Suprapubic skin (tissue), 4 donors: Measurements from ENCODE around the gene ECM1. TPM values are rescaled to one million over a fixed set of nuclear protein-coding genes. Genes with fewer than 3 reads are reported as not detected.

Experiments
- DNase-seq, 2 donors: peaks; one replicate each; pipeline ENCODE4 v3.0.0-alpha.2; 2019; ENCODE audit warnings: low spot score in 2 of 2
- H3K27ac ChIP-seq: fragments of 200-600 bp; sonication (generic); one replicate; pipeline ENCODE4 v1.5.1; 2019
- H3K27me3 ChIP-seq: fragments of 200-600 bp; sonication (generic); one replicate; pipeline ENCODE4 v1.5.1; 2019
- H3K36me3 ChIP-seq: fragments of 200-600 bp; sonication (generic); one replicate; pipeline ENCODE4 v1.5.1; 2019
- H3K4me1 ChIP-seq: fragments of 200-600 bp; sonication (generic); one replicate; pipeline ENCODE4 v1.5.1; 2019
- H3K4me3 ChIP-seq: fragments of 200-600 bp; sonication (generic); one replicate; pipeline ENCODE4 v1.5.1; 2019; ENCODE audit warnings: mild to moderate bottlenecking
- H3K9me3 ChIP-seq: fragments of 200-600 bp; sonication (generic); one replicate; pipeline ENCODE4 v1.5.1; 2019
- CTCF ChIP-seq, 2 donors: fragments of 200-600 bp in 1 of 2; fragments of 450-650 bp in 1 of 2; sonication (generic) in 1 of 2; IDR thresholded peaks; one replicate each; pipeline ENCODE4 v1.5.1; 2016 to 2019; ENCODE audit warnings: antibody characterized with exemption in 2 of 2, mild to moderate bottlenecking in 1 of 2, moderate library complexity in 1 of 2
- EP300 ChIP-seq: sonication (generic); formaldehyde crosslinking; IDR thresholded peaks from one replicate; pipeline ENCODE4 v1.6.1; 2017; ENCODE audit warnings: antibody characterized with exemption
- POLR2A ChIP-seq, 2 donors: fragments of 450-650 bp; IDR thresholded peaks; one replicate each; pipeline ENCODE4 v1.6.1; 2017; ENCODE audit warnings: antibody characterized with exemption in 2 of 2, mild to moderate bottlenecking in 2 of 2, moderate library complexity in 2 of 2
- POLR2AphosphoS5 ChIP-seq, 3 donors: sonication (generic); formaldehyde crosslinking; IDR thresholded peaks; one replicate each; pipeline ENCODE4 v1.6.1; 2017; ENCODE audit warnings: antibody characterized with exemption in 3 of 3
- WGBS: methylation state at CpG from one replicate; pipeline ENCODE4 v1.1.5; 2018; 5-methylcytosine and 5-hydroxymethylcytosine counted together
- total RNA-seq, 4 donors: library from RNA; depleted of rRNA; stranded (reverse); fragments of >200 nt; gene quantifications; one replicate each; pipeline ENCODE4 v1.1.0, GENCODE V29; 2016

The ECM1 gene
- total RNA-seq, 4 donors from 2014 or later, result 20.8 to 60.7 (median 44.1) TPM

- H3K36me3 ChIP-seq, result peaks cover 24% of the 10 kb centered on the region
- no peaks in the 10 kb centered on the region for H3K27me3 ChIP-seq
- no peak for DNase-seq
- peak overlapping the region; percentile 88 for H3K27ac ChIP-seq
- no peaks in the 10 kb centered on the region for H3K9me3 ChIP-seq
- peaks cover 57% of the 10 kb centered on the region for H3K4me1 ChIP-seq
- WGBS, result 50% methylated on average over 1 of the region's 1 CpG
- no peak overlapping the region for H3K4me3 ChIP-seq
- TF ChIP-seq CTCF (IDR thresholded peaks at IDR 0.05), result no peak
- no peak for TF ChIP-seq EP300
- TF ChIP-seq POLR2A (IDR thresholded peaks at IDR 0.05), result no peak
- no peak for TF ChIP-seq POLR2AphosphoS5 (IDR thresholded peaks at IDR 0.05)
Observed at GRCh38 chr1:150551784-150552127, 43.8 kb downstream of the ECM1 start.

- Histone ChIP-seq H3K4me1 (peaks cover 57% of the 10 kb centered on the region), H3K27ac (peak overlapping the region; percentile 88), H3K9me3 (no peaks in the 10 kb centered on the region), H3K4me3 (no peak overlapping the region), H3K27me3 (no peaks in the 10 kb centered on the region), H3K36me3 (peaks cover 30% of the 10 kb centered on the region)
- TF ChIP-seq CTCF (IDR thresholded peaks at IDR 0.05) (no peak), POLR2AphosphoS5 (IDR thresholded peaks at IDR 0.05) (peak in 2 of 3 donors; percentile 26 to 39), EP300 (no peak), POLR2A (IDR thresholded peaks at IDR 0.05) (peak in 1 of 2 donors; percentile 12)
- peak; percentile 96 for DNase-seq
- WGBS, result 26% methylated on average over 12 of the region's 13 CpGs
Observed at GRCh38 chr1:150552128-150552910, 44.4 kb downstream of the ECM1 start.

GRCh38 chr1:150552911-150553289 is 45.0 kb downstream of the ECM1 start:
- no peak overlapping the region for H3K4me3 ChIP-seq
- H3K36me3 ChIP-seq, result peaks cover 32% of the 10 kb centered on the region
- no peak for DNase-seq
- peak overlapping the region; percentile 67 for H3K27ac ChIP-seq
- H3K27me3 ChIP-seq, result no peaks in the 10 kb centered on the region
- H3K9me3 ChIP-seq, result no peaks in the 10 kb centered on the region
- WGBS, result 74% methylated on average over 11 of the region's 12 CpGs
- H3K4me1 ChIP-seq, result peaks cover 60% of the 10 kb centered on the region
- TF ChIP-seq EP300 (no peak), POLR2AphosphoS5 (IDR thresholded peaks at IDR 0.05) (no peak), CTCF (IDR thresholded peaks at IDR 0.05) (no peak), POLR2A (IDR thresholded peaks at IDR 0.05) (no peak)

GRCh38 chr1:150553392-150554085 is 45.6 kb downstream of the ECM1 start:
- Histone ChIP-seq H3K4me1 (peaks cover 63% of the 10 kb centered on the region), H3K36me3 (peaks cover 32% of the 10 kb centered on the region), H3K9me3 (no peaks in the 10 kb centered on the region), H3K4me3 (no peak overlapping the region), H3K27ac (peak overlapping the region; percentile 67), H3K27me3 (no peaks in the 10 kb centered on the region)
- no peak for TF ChIP-seq POLR2A (IDR thresholded peaks at IDR 0.05)
- TF ChIP-seq POLR2AphosphoS5 (IDR thresholded peaks at IDR 0.05), result no peak
- no peak for TF ChIP-seq EP300
- no peak for TF ChIP-seq CTCF (IDR thresholded peaks at IDR 0.05)
- DNase-seq, result no peak
- 73% methylated on average over 2 of the region's 23 CpGs for WGBS

GRCh38 chr1:150554086-150554452 is 46.2 kb downstream of the ECM1 start:
- peak overlapping the region; percentile 14 for H3K27ac ChIP-seq
- no peaks in the 10 kb centered on the region for H3K27me3 ChIP-seq
- 94% methylated on average over 5 of the region's 8 CpGs for WGBS
- DNase-seq, result no peak
- peaks cover 32% of the 10 kb centered on the region for H3K36me3 ChIP-seq
- peaks cover 65% of the 10 kb centered on the region for H3K4me1 ChIP-seq
- TF ChIP-seq CTCF (IDR thresholded peaks at IDR 0.05), result no peak
- no peak for TF ChIP-seq POLR2AphosphoS5 (IDR thresholded peaks at IDR 0.05)
- TF ChIP-seq POLR2A (IDR thresholded peaks at IDR 0.05), result no peak
- TF ChIP-seq EP300, result no peak
- H3K9me3 ChIP-seq, result no peaks in the 10 kb centered on the region
- no peak overlapping the region for H3K4me3 ChIP-seq
